NT2/D1 (cell line): ENCODE measurements around the gene ARL8B.
A peak's percentile ranks its signal among the peaks of the same experiment; 100 is the strongest.

Experiments used
- DNase-seq: peaks from one replicate; pipeline ENCODE4 v3.0.0-alpha.2; 2011; ENCODE audit warnings: low read depth, low spot score
- H3K27me3 ChIP-seq: 2 replicates; pipeline ENCODE4 v1.6.0; 2011; ENCODE audit warnings: mild to moderate bottlenecking; ENCODE audit not compliant: insufficient read length, insufficient read depth
- H3K36me3 ChIP-seq: 2 replicates; pipeline ENCODE4 v1.6.1; 2011; ENCODE audit warnings: mild to moderate bottlenecking, low read length, mixed read lengths; ENCODE audit not compliant: insufficient read depth, insufficient read length
- H3K4me1 ChIP-seq: 2 replicates; pipeline ENCODE4 v1.5.1; 2011; ENCODE audit not compliant: insufficient read depth, insufficient read length
- H3K4me3 ChIP-seq: 2 replicates; pipeline ENCODE4 v1.5.1; 2011; ENCODE audit warnings: low read depth; ENCODE audit not compliant: insufficient read length
- H3K9ac ChIP-seq: 2 replicates; pipeline ENCODE4 v1.6.0; 2011; ENCODE audit warnings: low read depth; ENCODE audit not compliant: insufficient read length
- H3K9me3 ChIP-seq: 2 replicates; pipeline ENCODE4 v1.5.1; 2011; ENCODE audit warnings: mild to moderate bottlenecking, low read length; ENCODE audit not compliant: insufficient read depth
- SUZ12 ChIP-seq: IDR thresholded peaks from 2 replicates; pipeline ENCODE4 v1.6.1; 2011; ENCODE audit not compliant: insufficient read length, insufficient read depth; ENCODE audit errors: extremely low read depth
- YY1 ChIP-seq: IDR thresholded peaks from 2 replicates; pipeline ENCODE4 v1.6.1; 2011; ENCODE audit not compliant: insufficient read length, insufficient read depth
- ZNF274 ChIP-seq: IDR thresholded peaks from 2 replicates; pipeline ENCODE4 v1.6.1; 2011; ENCODE audit warnings: mild to moderate bottlenecking, low read depth, low read length

Gene ARL8B

GRCh38 chr3:5082789-5083115, 39.3 kb upstream of the ARL8B start:
- no peaks in the 10 kb centered on the region for H3K9me3 ChIP-seq
- TF ChIP-seq YY1 (no peak), ZNF274 (no peak), SUZ12 (no peak)
- no peak overlapping the region for H3K4me3 ChIP-seq
- DNase-seq, result no peak
- H3K4me1 ChIP-seq, result peaks cover 3% of the 10 kb centered on the region
- peak overlapping the region; percentile 42 for H3K9ac ChIP-seq
- no peaks in the 10 kb centered on the region for H3K36me3 ChIP-seq
- H3K27me3 ChIP-seq, result peaks cover 2% of the 10 kb centered on the region

DNA sequence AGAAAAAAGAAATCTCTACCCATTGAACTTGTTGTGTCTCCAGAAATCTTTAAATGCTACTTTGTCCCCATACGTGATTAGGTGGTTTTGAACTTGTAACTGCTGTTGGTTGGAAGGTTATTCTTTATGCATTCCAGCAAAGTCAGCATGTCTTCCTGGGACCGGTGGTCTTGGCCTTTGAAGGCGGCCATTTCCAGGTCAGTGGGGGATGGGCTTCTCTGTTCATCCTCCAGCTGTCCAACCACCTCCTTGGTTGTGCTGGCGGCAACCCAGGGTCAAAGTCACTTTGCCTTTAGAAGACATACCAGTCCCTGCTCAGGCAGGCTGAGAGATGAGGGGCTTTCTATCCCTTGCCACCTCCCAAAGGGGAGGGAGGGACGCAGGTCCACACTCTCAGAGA, 37.9 kb upstream of the ARL8B start:
- no peaks in the 10 kb centered on the region for H3K36me3 ChIP-seq
- H3K9me3 ChIP-seq, result no peaks in the 10 kb centered on the region
- H3K4me1 ChIP-seq, result peaks cover 3% of the 10 kb centered on the region
- TF ChIP-seq ZNF274 (no peak), SUZ12 (no peak), YY1 (no peak)
- peaks cover 2% of the 10 kb centered on the region for H3K27me3 ChIP-seq
- no peak for DNase-seq
- H3K9ac ChIP-seq, result no peak overlapping the region
- H3K4me3 ChIP-seq, result no peak overlapping the region

GRCh38 chr3:5086708-5087107, 35.4 kb upstream of the ARL8B start:
- TF ChIP-seq YY1, result no peak
- no peak for TF ChIP-seq SUZ12
- TF ChIP-seq ZNF274, result no peak
- Histone ChIP-seq H3K4me1 (peaks cover 3% of the 10 kb centered on the region), H3K36me3 (no peaks in the 10 kb centered on the region), H3K4me3 (no peak overlapping the region), H3K27me3 (no peaks in the 10 kb centered on the region), H3K9me3 (no peaks in the 10 kb centered on the region), H3K9ac (no peak overlapping the region)
- DNase-seq, result no peak

- Histone ChIP-seq H3K27me3 (no peaks in the 10 kb centered on the region), H3K36me3 (no peaks in the 10 kb centered on the region), H3K4me3 (no peak overlapping the region), H3K9ac (no peak overlapping the region), H3K4me1 (peaks cover 3% of the 10 kb centered on the region), H3K9me3 (no peaks in the 10 kb centered on the region)
- no peak for DNase-seq
- TF ChIP-seq ZNF274, result no peak
- no peak for TF ChIP-seq SUZ12
- no peak for TF ChIP-seq YY1
Observed at GRCh38 chr3:5087209-5087608, 34.9 kb upstream of the ARL8B start.

DNA sequence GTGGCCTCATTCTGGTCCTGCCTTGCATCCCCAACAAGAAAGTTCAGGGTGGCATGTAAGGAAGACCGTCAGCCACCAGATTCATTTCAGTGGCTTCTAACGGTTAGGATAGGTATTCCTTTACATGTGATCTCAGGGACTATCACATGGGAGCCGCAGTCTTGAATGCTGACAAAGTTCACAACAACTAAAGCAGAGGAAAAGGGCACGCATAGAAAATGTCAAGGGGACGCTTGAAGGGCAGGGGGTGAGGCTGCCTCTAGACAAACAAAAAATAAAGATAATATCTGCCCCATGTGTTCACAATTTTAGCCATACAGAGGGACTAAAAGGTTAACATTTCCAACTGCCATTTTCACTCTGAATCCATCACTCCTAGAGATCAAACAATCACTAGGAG, 31.9 kb upstream of the ARL8B start:
- Histone ChIP-seq H3K36me3 (no peaks in the 10 kb centered on the region), H3K9me3 (no peaks in the 10 kb centered on the region), H3K4me3 (no peak overlapping the region), H3K4me1 (no peaks in the 10 kb centered on the region), H3K27me3 (peaks cover 8% of the 10 kb centered on the region), H3K9ac (no peak overlapping the region)
- TF ChIP-seq YY1 (no peak), ZNF274 (no peak), SUZ12 (no peak)
- DNase-seq, result no peak

- no peak for TF ChIP-seq YY1
- no peaks in the 10 kb centered on the region for H3K9me3 ChIP-seq
- DNase-seq, result no peak
Observed at GRCh38 chr3:5092018-5092417, 30.1 kb upstream of the ARL8B start.

DNA sequence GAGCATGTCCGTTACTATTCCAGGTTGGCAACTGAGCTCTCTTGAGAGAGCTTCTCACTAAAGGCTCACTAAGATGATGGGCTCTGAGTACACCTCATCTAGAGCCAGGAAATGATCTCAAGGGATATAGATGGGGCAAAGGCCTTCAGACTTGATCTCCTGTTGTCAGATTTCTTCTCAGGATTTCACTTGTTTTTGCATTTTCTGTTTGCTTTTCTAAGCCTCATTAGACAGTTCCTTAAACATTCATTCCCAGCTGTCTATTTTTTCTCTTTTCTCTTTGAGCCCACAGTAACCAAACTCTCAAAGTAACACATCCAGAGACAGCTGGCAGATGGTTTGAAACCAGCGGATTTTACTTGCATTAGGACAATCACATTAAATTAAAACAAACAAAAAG, 28.4 kb upstream of the ARL8B start:
- no peak for DNase-seq
- peaks cover 30% of the 10 kb centered on the region for H3K27me3 ChIP-seq
- H3K9me3 ChIP-seq, result no peaks in the 10 kb centered on the region
- H3K36me3 ChIP-seq, result no peaks in the 10 kb centered on the region
- peaks cover 2% of the 10 kb centered on the region for H3K4me1 ChIP-seq
- TF ChIP-seq SUZ12 (no peak), YY1 (no peak), ZNF274 (no peak)
- no peak overlapping the region for H3K9ac ChIP-seq
- H3K4me3 ChIP-seq, result no peak overlapping the region

More at GRCh38 chr3:5092018-5092417, 30.1 kb upstream of the ARL8B start:
- H3K4me3 ChIP-seq, result no peak overlapping the region
- H3K36me3 ChIP-seq, result no peaks in the 10 kb centered on the region
- H3K9ac ChIP-seq, result no peak overlapping the region
- H3K4me1 ChIP-seq, result peaks cover 2% of the 10 kb centered on the region
- peaks cover 23% of the 10 kb centered on the region for H3K27me3 ChIP-seq

DNA sequence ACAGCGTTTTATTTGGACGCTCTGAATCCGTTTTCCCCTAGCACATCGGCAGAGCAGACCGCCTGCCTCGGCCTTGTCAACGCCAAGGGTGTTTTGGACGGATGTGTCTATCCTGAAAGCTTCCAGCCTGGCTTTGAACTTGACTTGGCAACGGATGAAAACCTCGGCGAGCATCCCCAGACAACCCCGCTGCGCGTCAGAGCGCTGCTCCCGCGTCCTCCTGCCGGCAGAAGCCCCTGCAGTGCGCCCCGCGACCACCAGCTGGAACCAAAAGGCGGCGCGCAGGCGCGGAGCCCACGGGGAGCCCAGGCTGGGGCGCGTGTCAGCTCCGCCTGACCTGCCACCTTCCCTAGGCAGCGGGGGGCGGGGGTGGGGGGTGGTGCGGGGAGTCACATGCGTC, 26.2 kb upstream of the ARL8B start:
- TF ChIP-seq SUZ12, result no peak
- peak overlapping the region; percentile 17 for H3K4me3 ChIP-seq
- peaks cover 2% of the 10 kb centered on the region for H3K4me1 ChIP-seq
- H3K27me3 ChIP-seq, result peaks cover 30% of the 10 kb centered on the region
- H3K9ac ChIP-seq, result peak overlapping the region; percentile 65
- no peaks in the 10 kb centered on the region for H3K36me3 ChIP-seq
- no peaks in the 10 kb centered on the region for H3K9me3 ChIP-seq
- DNase-seq, result no peak
